ENCODE results near the gene BIRC5. TPM values are rescaled to one million over a fixed set of nuclear protein-coding genes. Genes with fewer than 3 reads are reported as not detected.

The BIRC5 gene
- total RNA-seq, 1 experiment from 2014 or later, result 140 TPM

DNA sequence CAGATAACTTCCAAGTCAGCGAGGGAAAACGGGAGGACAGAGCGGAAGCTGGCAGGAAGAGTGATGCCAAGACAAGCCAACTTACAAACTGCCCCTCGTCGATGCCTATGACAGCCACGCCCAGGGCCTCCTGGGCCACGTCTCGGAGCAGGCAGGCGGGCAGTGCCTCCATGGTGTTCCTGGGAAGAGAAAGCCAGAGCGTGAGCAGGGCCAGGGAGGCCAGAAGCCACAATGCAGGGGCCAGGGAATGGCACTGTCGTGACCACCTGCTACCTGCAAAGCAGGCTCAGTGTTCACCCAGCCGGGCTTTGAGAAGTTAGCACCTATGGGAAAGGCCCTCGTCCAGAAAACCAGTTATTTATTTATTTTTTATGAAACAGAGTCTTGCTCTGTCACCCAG, 31.5 kb upstream of the BIRC5 start:
- DNase-seq (ENCODE audit: low read depth, low spot score) (no peak), ATAC-seq (no peak)
- no peaks in the 10 kb centered on the region for H3K9me2 ChIP-seq (ENCODE audit: insufficient read depth)
- intact Hi-C loops (cut with micrococcal nuclease), result no loop called here
- no peak overlapping the region for H3K27ac ChIP-seq (ENCODE audit: low read depth, low read length)
- H3K36me3 ChIP-seq (ENCODE audit: control insufficient read depth in 1 of 2, insufficient read depth in 2 of 2, low read length in 2 of 2), result peaks cover 45 to 62% of the 10 kb centered on the region in 2 experiments
- ChIA-PET POLR2A (interaction anchor here (0.7 to 1.9 kb wide), 2 partner anchors 40 to 81 kb away, joined by 3 to 5 read pairs; no protein-coding TSS in a partner anchor), RAD21 (ENCODE audit: low non-redundant PET in 1 of 2, low total read pairs in 2 of 2, uncharacterized antibody in 2 of 2, unreplicated experiment in 2 of 2) (no interaction called here), CTCF (interaction anchor here (1.4 to 1.5 kb wide), 2 partner anchors 13 to 163 kb away, joined by 3 read pairs; no protein-coding TSS in a partner anchor)
- no peak overlapping the region for H3K4me2 ChIP-seq (ENCODE audit: low read length)
- no peaks in the 10 kb centered on the region for H4K20me1 ChIP-seq (ENCODE audit: insufficient read depth)
- no peak overlapping the region for H3K4me3 ChIP-seq (replicated peaks in 1 of 2; ENCODE audit: low read depth in 1 of 2, low read length in 2 of 2)
- BruUV-seq (replicated peaks), result no TSS peak
- peaks cover 11 to 26% of the 10 kb centered on the region in 2 experiments for H3K4me1 ChIP-seq (ENCODE audit: control insufficient read depth in 1 of 2, insufficient read depth in 2 of 2, low read length in 2 of 2)
- H3K79me2 ChIP-seq (ENCODE audit: insufficient read depth, low read length), result peaks cover 60% of the 10 kb centered on the region
- no peak for TF ChIP-seq ZFX (IDR thresholded peaks at IDR 0.05)
- TF ChIP-seq ZNF274 (IDR thresholded peaks at IDR 0.05; ENCODE audit: low read depth, low read length), result no peak
- no peak for TF ChIP-seq FOSL1 (IDR thresholded peaks at IDR 0.05; ENCODE audit: low read depth)
- no peak for TF ChIP-seq EZH2phosphoT487 (IDR thresholded peaks at IDR 0.05; ENCODE audit: borderline replicate concordance)
- no peak for TF ChIP-seq MAX (IDR thresholded peaks at IDR 0.05)
- no peak for TF ChIP-seq ELF1 (IDR thresholded peaks at IDR 0.05; ENCODE audit: borderline replicate concordance, low read depth)
- TF ChIP-seq CEBPB (IDR thresholded peaks at IDR 0.05; ENCODE audit: low read depth), result no peak
- TF ChIP-seq TCF7L2 (IDR thresholded peaks at IDR 0.05; ENCODE audit: borderline replicate concordance, extremely low read depth, insufficient read depth, insufficient read length), result no peak
- no peak overlapping the region for H3K9ac ChIP-seq (ENCODE audit: low read length)
- H3K27me3 ChIP-seq (ENCODE audit: insufficient read depth, low read length), result no peaks in the 10 kb centered on the region
- H2AFZ ChIP-seq (ENCODE audit: low read depth, low read length, poor library complexity, severe bottlenecking), result no peak overlapping the region
- no peaks in the 10 kb centered on the region for H3K9me3 ChIP-seq (ENCODE audit: control insufficient read depth in 1 of 2, insufficient read depth in 1 of 2, low read depth in 1 of 2, low read length in 2 of 2)

DNA sequence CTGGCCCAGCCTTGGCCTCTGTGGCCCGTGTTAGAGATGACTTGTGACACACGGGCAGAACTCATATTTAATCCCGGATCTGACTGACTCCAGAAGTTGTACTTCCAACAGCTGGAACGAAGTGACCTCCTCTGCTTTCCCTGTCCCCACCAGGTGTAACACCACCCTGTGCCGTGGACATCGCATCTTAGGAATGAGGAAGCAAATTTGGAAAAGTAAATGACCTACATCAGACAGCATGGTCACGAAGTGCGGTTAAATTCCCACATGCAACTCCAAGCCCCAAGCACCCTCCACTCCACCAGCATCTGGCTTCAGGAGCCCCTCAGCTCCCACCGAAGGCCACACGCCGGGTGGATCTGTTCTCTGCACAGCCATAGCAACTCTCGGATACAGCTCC, 30.1 kb upstream of the BIRC5 start:
- Histone ChIP-seq H3K27me3 (ENCODE audit: insufficient read depth, low read length) (no peaks in the 10 kb centered on the region), H3K27ac (ENCODE audit: low read depth, low read length) (no peak overlapping the region), H2AFZ (ENCODE audit: low read depth, low read length, poor library complexity, severe bottlenecking) (no peak overlapping the region), H3K4me1 (ENCODE audit: control insufficient read depth in 1 of 2, insufficient read depth in 2 of 2, low read length in 2 of 2) (peaks cover 13 to 40% of the 10 kb centered on the region in 2 experiments), H3K36me3 (ENCODE audit: control insufficient read depth in 1 of 2, insufficient read depth in 2 of 2, low read length in 2 of 2) (peaks cover 38 to 55% of the 10 kb centered on the region in 2 experiments), H3K9ac (ENCODE audit: low read length) (peak overlapping the region; percentile 14; the same call in 1 of the 2 replicates), H3K4me3 (replicated peaks in 1 of 2; ENCODE audit: low read depth in 1 of 2, low read length in 2 of 2) (no peak overlapping the region), H3K79me2 (ENCODE audit: insufficient read depth, low read length) (peaks cover 74% of the 10 kb centered on the region), H3K9me2 (ENCODE audit: insufficient read depth) (no peaks in the 10 kb centered on the region), H3K9me3 (ENCODE audit: control insufficient read depth in 1 of 2, insufficient read depth in 1 of 2, low read depth in 1 of 2, low read length in 2 of 2) (no peaks in the 10 kb centered on the region), H3K4me2 (ENCODE audit: low read length) (no peak overlapping the region), H4K20me1 (ENCODE audit: insufficient read depth) (no peaks in the 10 kb centered on the region)
- ATAC-seq, result no peak
- CTCF ChIA-PET, result interaction anchor here (0.9 to 1.4 kb wide), 2 partner anchors 165 kb away, joined by 3 read pairs; no protein-coding TSS in a partner anchor
- RAD21 ChIA-PET (ENCODE audit: low non-redundant PET in 1 of 2, low total read pairs in 2 of 2, uncharacterized antibody in 2 of 2, unreplicated experiment in 2 of 2), result no interaction called here
- no TSS peak for BruUV-seq (replicated peaks)
- DNase-seq (ENCODE audit: low read depth, low spot score), result no peak
- intact Hi-C loops (cut with micrococcal nuclease), result no loop called here
- POLR2A ChIA-PET, result interaction anchor here (1.9 to 4.1 kb wide), 2 partner anchors 9 to 42 kb away, joined by 5 to 44 read pairs; no protein-coding TSS in a partner anchor
- TF ChIP-seq SRF (IDR thresholded peaks at IDR 0.05; ENCODE audit: low read depth), result no peak
- no peak for TF ChIP-seq CEBPB (IDR thresholded peaks at IDR 0.05; ENCODE audit: low read depth)
- TF ChIP-seq EGR1 (IDR thresholded peaks at IDR 0.05; ENCODE audit: low read depth), result no peak
- TF ChIP-seq ELF1 (IDR thresholded peaks at IDR 0.05; ENCODE audit: borderline replicate concordance, low read depth), result no peak
- no peak for TF ChIP-seq TCF7L2 (IDR thresholded peaks at IDR 0.05; ENCODE audit: borderline replicate concordance, extremely low read depth, insufficient read depth, insufficient read length)
- no peak for TF ChIP-seq ATF3 (IDR thresholded peaks at IDR 0.05)
- TF ChIP-seq POLR2AphosphoS5 (IDR thresholded peaks at IDR 0.05; ENCODE audit: low read depth, low read length), result no peak
- no peak for TF ChIP-seq CBX3 (IDR thresholded peaks at IDR 0.05; ENCODE audit: low read depth)
- TF ChIP-seq SP1 (IDR thresholded peaks at IDR 0.05; ENCODE audit: low read depth), result no peak
- no peak for TF ChIP-seq EZH2phosphoT487 (IDR thresholded peaks at IDR 0.05; ENCODE audit: borderline replicate concordance)
- no peak for TF ChIP-seq EZH2 (IDR thresholded peaks at IDR 0.05)
- TF ChIP-seq, protein P1, sequence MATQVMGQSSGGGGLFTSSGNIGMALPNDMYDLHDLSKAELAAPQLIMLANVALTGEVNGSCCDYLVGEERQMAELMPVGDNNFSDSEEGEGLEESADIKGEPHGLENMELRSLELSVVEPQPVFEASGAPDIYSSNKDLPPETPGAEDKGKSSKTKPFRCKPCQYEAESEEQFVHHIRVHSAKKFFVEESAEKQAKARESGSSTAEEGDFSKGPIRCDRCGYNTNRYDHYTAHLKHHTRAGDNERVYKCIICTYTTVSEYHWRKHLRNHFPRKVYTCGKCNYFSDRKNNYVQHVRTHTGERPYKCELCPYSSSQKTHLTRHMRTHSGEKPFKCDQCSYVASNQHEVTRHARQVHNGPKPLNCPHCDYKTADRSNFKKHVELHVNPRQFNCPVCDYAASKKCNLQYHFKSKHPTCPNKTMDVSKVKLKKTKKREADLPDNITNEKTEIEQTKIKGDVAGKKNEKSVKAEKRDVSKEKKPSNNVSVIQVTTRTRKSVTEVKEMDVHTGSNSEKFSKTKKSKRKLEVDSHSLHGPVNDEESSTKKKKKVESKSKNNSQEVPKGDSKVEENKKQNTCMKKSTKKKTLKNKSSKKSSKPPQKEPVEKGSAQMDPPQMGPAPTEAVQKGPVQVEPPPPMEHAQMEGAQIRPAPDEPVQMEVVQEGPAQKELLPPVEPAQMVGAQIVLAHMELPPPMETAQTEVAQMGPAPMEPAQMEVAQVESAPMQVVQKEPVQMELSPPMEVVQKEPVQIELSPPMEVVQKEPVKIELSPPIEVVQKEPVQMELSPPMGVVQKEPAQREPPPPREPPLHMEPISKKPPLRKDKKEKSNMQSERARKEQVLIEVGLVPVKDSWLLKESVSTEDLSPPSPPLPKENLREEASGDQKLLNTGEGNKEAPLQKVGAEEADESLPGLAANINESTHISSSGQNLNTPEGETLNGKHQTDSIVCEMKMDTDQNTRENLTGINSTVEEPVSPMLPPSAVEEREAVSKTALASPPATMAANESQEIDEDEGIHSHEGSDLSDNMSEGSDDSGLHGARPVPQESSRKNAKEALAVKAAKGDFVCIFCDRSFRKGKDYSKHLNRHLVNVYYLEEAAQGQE (IDR thresholded peaks at IDR 0.05; ENCODE audit: low read depth), result no peak

All from HCT116 (cell line).